Stimulated activated CD4-positive, alpha-beta T cell treated with anti-CD3 and anti-CD28 coated beads, Interleukin-1b, Interleukin-23, amount 100 ng/mL, for 48 hours (primary cell): ENCODE measurements around the gene EIF4H.
"Not testable (repeated sequence)": the region's sequence is repeated elsewhere in the genome, so short reads cannot be mapped to it uniquely, and the experiment has no call there.

Experiments
- DNase-seq: peaks from one replicate; pipeline ENCODE4 v3.0.0-alpha.2; 2020

EIF4H gene

DNA sequence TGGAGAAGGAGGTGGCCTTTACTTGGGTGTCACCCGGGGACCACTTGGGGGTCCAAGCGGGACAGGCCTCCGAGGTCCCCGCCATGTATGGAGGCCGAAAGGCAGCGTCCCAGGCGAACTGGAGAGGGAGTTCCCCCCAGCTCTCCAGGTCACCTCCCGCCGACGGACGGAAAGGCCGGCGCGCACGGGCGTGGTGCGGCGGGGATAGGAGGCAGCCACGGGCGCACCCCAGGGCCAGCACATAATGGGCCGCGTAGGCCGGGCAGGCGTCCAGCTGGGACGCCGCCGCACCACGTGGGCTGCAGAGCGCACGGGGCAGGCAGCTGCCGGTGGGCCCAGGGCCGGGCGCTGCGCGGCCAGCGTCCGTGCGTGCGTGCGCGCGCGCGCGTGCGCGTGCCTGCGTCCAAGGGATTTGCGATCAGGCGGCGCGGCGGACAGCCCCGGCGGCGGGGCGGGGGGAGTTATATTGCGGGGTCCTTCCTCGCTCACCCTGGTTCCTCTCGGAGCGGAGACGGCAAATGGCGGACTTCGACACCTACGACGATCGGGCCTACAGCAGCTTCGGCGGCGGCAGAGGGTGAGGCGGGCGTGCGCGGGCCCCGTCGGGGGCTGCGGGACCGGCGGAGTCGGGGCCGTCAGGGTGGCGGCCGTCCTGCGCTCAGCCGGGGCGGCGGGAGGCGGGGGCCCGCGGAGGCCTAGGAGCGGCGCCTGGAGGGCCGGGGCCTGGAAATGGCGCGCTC is at the start of gene EIF4H:
TSS of gene EIF4H (plus strand) at position 491 of the 740 bp plus-strand sequence. CDS start at position 519, 28 bp downstream.
- DNase-seq: peak; percentile 94

DNA sequence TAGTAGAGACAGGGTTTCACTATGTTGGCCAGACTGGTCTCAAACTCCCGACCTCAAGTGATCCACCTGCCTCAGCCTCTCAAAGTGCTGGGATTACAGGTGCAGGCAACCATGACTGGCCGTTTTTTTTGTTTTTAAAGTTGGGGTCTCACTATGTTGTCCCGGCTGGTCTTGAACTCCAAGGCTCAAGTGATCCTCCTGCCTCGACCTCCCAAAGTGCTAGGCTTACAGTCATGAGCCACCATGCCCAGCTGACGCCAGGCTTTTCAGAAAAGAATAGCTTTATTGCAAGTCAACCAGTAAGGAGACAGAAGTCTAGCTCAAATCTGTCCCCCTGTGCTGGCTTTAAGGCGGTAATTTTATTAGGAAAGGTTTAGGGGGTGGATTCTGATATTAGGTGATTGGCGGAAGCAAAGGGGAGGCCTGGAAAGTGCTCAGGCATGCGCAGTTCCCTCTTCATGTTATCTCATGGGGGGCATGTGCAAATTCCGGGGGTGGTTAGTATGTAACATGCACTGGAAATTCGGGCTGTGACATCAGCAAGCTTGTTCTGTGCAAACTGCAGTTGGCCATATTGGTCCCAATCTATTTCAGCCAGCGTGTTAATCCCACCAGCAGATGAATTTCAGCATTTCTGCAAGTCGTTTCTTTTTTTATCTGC is 47.8 kb upstream of the EIF4H start:
- no peak for DNase-seq

DNA sequence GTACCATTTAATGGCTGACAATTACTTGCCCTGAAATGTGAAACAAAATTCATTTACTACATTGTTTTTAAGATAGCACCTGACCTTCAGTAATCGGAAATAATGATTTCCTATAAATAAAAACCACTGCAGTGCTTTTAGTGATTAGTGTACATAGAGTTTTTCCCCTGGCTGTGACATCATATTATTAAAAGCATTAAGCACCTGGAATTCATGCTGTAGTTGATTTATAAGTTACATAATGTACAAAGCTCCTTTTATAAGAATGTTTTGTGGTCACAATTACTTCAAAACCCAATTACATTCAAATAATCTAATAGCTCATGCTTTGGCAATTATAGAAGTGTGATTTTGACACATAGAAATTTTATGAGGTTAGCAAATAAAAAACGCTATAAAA is 44.3 kb upstream of the EIF4H start:
- no peak for DNase-seq

DNA sequence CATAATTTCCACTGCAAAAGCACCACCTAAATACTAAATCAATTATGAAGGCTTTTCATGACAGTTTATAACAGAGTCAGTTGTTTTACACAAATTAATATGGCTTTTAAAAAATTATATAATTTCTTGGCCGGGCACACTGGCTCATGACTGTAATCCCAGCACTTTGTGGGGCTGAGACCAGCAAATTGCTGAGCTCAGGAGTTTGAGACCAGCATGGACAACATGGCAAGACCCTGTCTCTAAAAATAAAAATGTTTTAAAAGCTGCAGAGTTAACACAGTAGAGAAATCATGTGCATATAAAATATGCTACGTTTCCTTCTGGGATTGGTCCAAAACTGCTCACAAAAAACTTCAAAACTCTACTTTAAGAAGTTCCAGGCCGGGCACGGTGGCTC is 43.6 kb upstream of the EIF4H start:
- DNase-seq: no peak

DNA sequence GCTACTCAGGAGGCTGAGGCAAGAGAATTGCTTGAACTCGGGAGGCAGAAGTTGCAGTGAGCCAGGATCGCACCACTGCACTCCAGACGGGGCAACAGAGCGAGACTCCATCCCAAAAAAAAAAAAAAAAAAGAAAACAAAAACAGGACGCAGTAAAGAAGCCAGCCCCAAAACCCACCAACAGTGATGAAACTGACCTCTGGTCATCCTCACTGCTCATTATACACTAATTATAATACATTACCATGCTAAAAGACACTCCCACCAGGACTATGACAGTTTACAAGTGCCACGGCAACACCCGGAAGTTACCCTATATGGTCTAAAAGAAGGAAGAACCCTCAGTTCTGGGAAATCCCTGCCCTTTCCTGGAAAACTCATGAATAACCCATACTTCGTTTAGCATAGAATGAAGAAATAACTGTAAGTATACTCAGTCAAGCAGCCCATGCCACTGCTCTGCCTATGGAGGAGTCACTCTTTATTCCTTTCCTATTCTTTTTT is 40.0 kb upstream of the EIF4H start:
- peak; percentile 7 for DNase-seq

DNA sequence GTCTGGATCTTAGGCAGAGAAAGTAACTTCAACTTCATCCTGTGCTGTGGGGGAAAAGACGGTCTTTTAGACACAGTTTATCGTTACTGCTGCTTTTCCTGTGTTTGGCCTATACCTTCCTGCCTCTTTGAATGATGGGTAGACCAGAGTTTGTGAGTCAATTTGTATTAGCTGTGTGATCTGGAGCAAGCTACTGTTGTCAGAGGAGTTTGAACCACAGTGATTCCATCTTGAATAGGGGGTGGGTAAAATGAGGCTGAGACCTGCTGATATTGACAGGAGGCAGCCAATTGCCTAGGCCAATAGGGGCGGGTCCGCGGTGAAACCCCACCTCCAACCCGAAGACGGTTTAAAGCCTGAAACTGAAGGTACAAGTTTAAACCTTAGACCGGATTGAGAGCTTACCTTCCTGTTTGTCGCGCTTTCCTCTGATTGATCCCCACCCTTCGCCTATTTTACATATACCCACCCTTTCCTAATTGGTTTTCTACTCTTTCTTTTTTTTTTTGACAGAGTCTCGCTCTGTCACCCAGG is 35.8 kb upstream of the EIF4H start:
- no peak for DNase-seq

DNA sequence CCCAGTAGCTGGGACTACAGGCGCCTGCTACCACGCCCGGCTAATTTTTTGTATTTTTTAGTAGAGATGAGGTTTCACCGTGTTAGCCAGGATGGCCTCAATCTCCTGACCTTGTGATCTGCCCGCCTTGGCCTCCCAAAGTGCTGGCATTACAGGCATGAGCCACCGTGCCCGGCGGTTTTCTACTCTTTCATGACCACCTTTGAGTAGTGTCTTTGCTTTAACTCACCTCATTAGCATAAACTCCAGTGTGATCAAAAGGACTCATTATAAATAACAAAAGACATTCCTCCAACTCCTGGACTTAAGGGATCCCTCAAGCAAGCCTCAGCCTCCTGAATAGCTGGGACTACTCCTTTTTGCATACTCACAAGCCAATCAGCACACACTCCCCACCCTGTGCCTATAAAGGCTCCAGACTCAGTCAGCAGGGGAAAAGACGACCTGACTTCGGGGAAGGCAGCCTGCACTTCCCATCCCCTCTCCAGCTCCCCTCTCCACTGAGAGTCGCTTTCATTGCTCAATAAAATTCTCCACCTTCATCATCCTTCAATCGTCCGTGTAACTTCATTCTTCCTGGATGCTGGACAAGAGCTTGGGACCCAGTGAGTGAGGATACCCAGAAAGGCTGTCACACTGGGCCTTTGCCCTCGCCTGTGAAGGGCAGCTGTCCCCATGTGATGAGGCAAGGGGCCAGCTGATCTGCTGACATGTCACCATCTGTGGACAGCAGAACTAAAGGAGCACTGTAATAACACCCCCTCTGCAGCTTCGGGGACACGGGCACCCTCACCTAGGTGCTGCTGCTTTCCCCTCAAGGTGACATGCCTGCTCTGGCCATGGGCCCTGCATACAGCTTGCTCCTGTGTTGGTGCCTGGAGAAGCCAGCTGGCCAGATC is 35.0 kb upstream of the EIF4H start:
- DNase-seq: no peak

GRCh38 chr7:74141705-74142104 is 32.5 kb upstream of the EIF4H start:
- DNase-seq: no peak

- no peak for DNase-seq
Observed at GRCh38 chr7:74143383-74143782, 30.8 kb upstream of the EIF4H start.

DNA sequence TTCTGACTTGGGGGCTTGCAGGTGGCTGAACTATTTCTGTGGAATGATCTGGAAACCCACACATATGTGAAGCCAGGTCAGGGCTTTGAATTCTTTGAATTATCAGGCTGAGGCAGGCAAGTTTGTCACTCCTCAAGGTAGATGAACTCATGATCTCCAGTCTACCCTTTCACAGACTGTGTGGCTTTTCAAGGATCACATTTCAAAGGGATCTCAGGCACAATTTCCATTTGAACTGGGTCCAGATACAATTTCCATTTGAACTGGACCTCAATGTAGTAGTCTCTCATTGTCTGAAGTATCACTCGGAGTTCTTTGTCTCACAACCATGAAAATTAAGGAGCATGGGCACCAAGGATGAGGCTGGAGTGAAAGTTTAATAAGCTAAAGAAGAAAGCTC is 25.7 kb upstream of the EIF4H start:
- no peak for DNase-seq

DNA sequence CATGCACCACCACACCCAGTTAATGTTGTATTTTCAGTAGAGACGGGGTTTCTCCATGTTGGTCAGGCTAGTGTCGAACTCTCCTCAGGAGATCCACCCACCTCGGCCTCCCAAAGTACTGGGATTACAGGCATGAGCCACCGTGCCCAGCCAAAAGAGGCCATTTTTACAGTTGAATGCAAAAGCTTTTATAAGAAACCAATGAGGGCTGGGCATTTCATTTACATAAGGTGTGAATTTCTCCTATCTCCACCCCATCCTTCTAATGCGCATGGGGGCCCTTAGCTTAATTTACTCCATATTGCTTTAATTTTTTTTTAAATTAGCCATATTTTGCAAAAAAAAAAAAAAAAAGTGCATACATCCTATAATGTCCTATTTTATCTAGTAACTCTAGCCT is 25.1 kb upstream of the EIF4H start:
- DNase-seq: no peak

DNA sequence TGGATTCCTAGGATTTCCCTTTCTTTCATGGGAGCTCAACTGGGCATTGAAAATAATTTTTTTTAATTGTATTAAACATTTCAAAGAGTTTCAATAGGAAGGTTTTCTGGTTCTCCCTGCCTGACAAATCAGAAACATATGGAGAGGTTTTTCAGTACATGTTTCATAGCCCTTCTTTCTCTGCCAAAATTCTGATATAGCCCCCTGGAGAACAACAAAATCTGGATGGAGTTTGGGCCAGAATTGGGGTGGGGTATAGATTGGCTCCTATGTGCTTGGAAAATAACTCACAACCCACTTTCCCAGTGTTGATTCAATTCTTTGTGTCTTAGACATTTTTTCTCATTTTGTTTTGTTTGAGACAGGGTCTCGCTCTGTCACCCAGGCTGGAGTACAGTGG is 24.6 kb upstream of the EIF4H start:
- DNase-seq: no peak

DNA sequence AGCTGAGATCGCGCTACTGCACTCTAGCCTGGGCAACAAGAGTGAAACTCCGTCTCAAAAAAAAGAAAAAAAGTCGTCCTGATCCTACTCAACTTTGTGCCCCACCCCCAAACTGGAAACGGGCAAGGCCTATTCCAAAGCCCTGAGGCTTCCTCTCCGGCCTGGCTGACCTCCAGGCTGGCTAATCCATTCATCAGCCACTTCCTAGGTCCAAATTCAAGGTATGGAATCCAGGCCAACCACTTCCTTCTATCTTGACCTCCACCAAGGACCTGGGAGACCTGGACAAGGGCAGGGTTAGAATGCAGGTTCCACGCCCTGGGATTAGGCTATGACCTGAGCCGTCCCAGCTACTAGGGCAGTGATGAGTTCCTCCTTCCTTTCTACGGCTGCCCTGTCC is 20.4 kb upstream of the EIF4H start:
- no peak for DNase-seq

DNA sequence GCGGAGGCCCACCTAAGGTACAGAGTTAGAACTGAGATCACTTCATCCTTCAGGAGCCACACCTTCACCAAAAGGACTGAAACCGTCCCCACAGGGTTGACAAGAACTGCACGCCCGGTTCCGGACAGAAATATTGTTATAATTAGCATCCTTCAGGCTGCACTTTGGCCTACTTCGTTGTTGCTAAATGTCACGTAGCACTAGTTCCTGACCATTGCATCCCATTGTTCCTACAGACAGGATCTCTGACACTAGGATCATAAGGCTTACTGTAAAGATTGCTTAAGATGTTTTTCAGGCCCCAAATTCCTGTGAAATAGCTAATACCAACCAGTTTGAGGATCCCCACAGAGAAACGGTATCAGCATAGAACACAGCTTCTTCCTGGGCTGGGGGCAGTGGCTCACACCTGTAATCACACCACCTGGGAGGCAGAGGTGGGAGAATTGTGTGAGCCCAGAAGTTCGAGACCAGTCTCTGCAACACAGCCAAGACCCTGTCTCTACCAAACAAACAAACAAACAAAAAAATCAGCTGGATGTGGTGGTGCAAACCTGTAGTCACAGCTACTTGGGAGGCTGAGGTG is 18.3 kb upstream of the EIF4H start:
- no peak for DNase-seq

- no peak for DNase-seq
Observed at GRCh38 chr7:74157605-74158004, 16.6 kb upstream of the EIF4H start.

DNA sequence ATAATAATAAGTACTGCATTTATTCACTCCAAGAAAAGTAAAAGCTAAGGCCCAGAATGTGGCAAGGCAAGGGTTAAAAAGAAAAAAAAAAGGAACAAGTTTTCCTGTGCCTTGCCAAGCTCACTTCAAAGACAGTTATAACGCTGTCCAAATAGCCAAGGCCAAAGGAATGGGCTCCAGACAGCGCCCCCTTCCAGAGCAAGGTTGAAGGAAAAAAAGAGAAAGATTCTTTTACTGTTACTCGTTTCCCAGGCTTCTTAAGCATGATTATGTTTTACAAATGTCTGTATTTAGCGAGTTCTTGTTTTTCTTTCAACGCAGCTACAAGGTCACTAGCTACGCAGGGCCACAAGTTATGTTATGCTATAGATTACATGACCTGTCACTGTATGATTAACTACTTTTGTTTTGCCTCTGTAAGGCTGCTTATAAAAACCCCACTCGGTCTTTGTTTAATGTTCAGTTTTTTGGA is 9.1 kb upstream of the EIF4H start:
- DNase-seq: no peak

GRCh38 chr7:74165867-74166593 is 8.1 kb upstream of the EIF4H start:
- DNase-seq: no peak

GRCh38 chr7:74167324-74167723 is 6.8 kb upstream of the EIF4H start:
- not testable (repeated sequence) for DNase-seq

GRCh38 chr7:74173074-74173473 is 1.1 kb upstream of the EIF4H start:
- no peak for DNase-seq

- no peak for DNase-seq
Observed at GRCh38 chr7:74173491-74173865, 678 bp upstream of the EIF4H start.

DNA sequence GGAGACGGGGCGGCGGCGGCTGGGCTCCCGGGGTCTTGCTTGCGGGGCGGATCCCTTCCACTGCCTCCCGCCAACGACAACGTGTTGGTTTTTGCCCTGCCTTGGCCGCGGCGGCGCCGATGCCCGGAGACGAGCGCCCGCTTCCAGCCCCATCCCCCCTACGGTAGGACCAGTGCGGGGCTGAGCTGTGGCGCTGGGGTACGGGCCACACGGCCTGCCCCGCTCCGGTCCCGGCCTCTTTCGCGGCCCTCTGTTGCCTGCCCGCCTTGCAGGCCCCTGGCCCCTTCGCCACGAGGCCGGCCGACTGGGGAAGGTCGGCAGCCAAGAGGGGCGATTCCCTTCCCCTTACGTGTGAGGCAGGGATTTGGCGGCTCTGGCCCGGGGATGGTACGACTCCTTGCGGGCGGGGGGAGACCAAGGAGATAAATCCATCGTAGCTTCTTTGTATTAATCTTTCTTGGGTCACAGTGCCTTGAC is 488 bp downstream of the EIF4H start:
- peak; percentile 24 for DNase-seq

DNA sequence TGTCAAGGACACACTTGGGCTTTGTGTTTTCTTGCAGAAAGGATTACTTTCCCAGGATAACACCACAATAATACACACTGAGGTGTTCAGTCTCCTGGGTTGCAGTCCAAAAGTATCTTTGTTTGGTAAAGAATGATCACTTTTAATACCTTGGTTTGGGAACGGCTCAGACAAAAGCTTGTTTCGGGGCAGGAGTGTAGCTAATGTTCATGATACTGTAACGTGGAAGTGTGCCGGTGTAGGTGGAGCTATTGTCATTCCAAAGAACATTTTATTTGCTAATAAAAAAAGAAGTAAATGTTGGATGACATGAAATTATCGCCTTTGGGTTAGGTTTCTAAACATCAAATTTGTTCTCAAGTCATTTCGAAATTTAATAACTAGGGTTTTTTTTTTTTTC is 1.2 kb downstream of the EIF4H start:
- DNase-seq: no peak
